ENCODE measurements around the gene INO80D.

Gene INO80D

DNA sequence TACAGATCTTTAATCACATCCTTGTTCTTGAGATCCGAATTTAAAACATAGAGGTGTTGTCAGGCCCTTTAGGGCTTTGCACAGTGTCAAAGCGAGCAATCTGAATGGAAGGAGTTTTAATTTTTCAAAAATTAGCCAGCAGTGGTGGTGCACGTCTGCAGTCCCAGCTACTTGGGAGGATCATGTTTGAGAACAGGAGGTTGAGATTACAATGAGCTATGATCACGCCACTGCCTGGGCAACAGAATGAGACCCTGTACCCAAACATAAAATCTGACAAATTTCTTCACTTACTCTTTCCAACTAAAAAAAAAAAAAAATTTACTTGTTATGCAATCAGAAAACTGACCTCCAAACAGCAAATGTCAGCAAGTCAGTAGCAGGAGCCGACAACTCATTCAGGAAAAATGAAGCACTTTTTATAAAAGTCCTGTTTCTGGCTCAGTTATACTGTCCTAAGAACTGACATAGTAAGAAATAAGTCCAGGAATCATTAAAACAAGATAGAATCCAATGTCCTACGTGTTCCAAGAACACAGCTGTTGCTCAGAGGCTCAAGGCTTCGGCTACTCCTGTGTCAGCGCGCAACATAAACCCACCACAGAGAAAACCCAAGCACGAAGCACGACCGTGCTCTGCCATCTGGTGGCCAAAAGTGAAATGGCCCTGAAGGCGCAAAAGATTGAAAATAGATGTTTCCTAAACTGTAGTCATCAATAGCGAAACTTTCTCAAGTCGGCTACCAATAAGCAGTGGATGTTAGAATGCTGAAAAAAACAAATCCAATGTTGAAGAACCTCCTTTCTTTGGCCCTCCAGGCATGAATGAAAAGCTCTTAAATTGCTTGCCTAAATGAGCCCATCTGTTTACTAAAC lies 138.1 kb downstream of the INO80D start:
- in situ Hi-C loops (cut with HindIII; ENCODE audit: low sequenced_read_pairs), result no loop called here
- DNase-seq (ENCODE audit: low read depth), result peak; percentile 59
- H3K4me3 ChIP-seq (ENCODE audit: low read depth, low read length), result no peak overlapping the region
- TF ChIP-seq, protein P1, sequence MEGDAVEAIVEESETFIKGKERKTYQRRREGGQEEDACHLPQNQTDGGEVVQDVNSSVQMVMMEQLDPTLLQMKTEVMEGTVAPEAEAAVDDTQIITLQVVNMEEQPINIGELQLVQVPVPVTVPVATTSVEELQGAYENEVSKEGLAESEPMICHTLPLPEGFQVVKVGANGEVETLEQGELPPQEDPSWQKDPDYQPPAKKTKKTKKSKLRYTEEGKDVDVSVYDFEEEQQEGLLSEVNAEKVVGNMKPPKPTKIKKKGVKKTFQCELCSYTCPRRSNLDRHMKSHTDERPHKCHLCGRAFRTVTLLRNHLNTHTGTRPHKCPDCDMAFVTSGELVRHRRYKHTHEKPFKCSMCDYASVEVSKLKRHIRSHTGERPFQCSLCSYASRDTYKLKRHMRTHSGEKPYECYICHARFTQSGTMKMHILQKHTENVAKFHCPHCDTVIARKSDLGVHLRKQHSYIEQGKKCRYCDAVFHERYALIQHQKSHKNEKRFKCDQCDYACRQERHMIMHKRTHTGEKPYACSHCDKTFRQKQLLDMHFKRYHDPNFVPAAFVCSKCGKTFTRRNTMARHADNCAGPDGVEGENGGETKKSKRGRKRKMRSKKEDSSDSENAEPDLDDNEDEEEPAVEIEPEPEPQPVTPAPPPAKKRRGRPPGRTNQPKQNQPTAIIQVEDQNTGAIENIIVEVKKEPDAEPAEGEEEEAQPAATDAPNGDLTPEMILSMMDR (IDR thresholded peaks at IDR 0.05; ENCODE audit: low read depth, low read length, missing control alignments), result peak; percentile 96

DNA sequence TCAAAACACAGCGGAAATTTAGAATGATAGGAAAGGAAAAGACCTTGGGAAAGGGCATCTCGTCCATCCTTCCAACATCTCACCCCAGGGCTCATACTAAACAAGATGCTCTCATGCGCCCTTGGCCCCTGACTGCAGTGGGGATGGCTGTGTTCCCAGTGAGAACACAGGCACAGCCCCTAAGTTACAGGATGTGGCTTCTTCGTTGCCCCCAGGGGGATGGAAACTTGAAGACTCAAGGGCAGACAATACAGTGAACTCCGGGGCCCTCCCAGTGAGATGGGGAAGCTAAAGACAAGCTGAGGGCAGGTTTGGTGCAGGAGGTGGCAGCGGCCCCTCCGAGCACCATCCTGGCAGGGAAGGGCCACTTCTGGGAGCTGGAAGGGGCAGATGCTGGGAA lies 139.7 kb downstream of the INO80D start:
- TF ChIP-seq, protein P1 (IDR thresholded peaks at IDR 0.05; ENCODE audit: low read depth, low read length, missing control alignments), result no peak
- H3K4me3 ChIP-seq (ENCODE audit: low read depth, low read length), result no peak overlapping the region
- in situ Hi-C loops (cut with HindIII; ENCODE audit: low sequenced_read_pairs), result no loop called here
- DNase-seq (ENCODE audit: low read depth), result no peak

All from astrocyte of the cerebellum (primary cell).